ENCODE measurements around the gene NR2F1.

The NR2F1 gene

GRCh38 chr5:93642526-93642925, 59.5 kb downstream of the NR2F1 start:
- no peak for DNase-seq
